Measurements from ENCODE around the gene MAPT. TPM values are rescaled to one million over a fixed set of nuclear protein-coding genes. Genes with fewer than 3 reads are reported as not detected.
"Not testable (repeated sequence)": the region's sequence is repeated elsewhere in the genome, so short reads cannot be mapped to it uniquely, and the experiment has no call there.

The MAPT gene
- total RNA-seq, 1 donor from 2014 or later = 0.83 TPM

DNA sequence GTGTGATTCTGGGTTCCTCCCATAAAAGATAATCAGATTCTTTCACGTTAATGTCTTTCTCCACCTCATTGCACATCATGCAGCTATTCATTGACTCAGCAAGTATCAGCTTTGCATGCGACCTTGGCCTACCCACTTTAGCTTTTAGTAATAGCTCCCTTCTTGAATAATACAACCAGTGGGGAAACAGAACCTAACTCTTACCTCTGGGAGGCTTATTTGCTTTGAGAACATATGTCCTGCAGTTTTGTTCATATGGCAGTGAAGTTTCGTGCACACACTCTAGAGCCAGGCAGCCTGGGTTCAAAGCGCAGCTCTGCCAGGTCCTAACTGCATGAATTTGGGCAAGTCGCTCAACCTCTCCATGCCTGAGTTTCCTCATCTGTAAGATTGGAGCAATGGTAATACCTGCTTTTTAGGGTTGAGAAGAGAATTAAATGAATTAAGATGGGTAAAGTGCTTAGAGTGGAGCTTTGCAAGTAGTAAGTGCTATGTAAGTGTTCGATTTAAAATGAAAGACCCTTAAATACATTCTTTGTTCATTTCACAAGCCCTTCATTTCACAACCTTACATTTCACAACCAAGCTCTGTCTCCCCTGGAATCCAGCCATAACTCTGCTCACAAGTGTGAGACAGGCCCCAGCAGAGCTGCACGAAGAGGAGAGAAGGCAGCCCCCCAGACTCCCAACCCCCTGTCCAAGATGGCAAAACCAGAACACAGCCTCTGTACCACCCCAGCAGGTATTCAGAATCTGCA, 29.3 kb downstream of the MAPT start:
- peak; percentile 52 for ATAC-seq
- DNase-seq (ENCODE audit: low spot score) = peak; percentile 61

- DNase-seq (ENCODE audit: low spot score) (peak; percentile 74), ATAC-seq (peak; percentile 74)
Observed at GRCh38 chr17:45924332-45924820, 30.0 kb downstream of the MAPT start.

DNA sequence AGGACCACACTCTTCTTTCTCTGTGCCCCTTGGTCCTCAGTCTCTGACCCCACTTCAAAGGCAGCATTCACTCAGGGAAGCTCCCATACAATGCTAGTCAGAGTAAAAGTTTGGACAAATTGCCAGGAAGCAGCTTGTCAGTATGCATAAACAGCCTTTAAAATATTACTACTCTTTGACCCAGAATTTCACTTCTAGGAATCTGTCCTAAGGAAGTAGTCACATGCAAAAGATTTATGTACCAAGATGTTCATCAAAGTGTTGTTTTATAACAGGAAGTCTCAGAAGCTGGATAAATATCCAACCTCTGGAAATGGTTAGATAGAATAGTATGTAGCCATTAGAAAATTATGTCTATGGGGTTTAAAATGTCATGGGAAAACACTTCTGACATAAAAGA, 31.0 kb downstream of the MAPT start:
- DNase-seq (ENCODE audit: low spot score) = no peak
- ATAC-seq = no peak

DNA sequence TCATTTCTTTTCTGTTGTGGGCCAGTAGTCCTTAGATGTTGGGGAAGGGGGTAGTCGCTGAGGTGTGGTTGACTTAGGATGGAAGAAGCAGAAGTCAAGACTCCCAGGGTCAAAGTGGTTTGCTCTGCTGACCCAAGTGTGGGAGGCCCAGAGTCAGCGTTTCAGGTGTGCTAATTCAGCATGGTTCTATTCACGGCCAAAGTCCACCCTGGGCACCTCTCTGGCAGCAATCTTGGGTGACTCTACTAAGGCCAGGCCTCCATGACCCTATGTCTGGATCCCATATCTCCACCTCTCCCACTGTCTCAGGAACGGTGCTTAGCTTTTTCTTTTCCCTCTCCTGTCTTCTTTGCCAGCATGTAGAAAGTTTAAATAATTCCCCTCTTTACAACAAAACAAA, 32.9 kb downstream of the MAPT start:
- DNase-seq (ENCODE audit: low spot score) (peak; percentile 81), ATAC-seq (peak; percentile 70)

DNA sequence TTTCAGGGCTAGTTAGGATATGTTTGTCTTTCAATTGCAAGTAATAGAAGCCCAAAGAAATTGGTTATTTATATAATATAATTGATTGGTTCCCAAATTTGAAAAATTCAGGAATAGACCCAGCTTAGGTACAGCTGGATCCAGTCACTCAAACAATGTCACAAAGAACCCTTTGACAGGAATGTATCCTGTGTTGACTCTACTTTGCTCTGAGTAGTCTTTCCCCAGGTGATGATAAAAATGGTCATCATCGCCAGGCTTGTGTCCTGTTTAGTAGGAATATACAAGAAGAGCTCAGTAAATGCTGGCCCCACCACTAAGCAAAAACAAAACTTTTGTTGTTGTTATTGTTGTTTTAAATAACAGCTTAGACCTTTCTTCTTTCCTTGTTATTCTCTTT, 35.0 kb downstream of the MAPT start:
- no peak for DNase-seq (ENCODE audit: low spot score)
- ATAC-seq = no peak

GRCh38 chr17:45930420-45930951, 36.1 kb downstream of the MAPT start:
- no peak for DNase-seq (ENCODE audit: low spot score)
- no peak for ATAC-seq

- ATAC-seq = no peak
- DNase-seq (ENCODE audit: low spot score) = no peak
Observed at GRCh38 chr17:45931677-45932076, 37.3 kb downstream of the MAPT start.

DNA sequence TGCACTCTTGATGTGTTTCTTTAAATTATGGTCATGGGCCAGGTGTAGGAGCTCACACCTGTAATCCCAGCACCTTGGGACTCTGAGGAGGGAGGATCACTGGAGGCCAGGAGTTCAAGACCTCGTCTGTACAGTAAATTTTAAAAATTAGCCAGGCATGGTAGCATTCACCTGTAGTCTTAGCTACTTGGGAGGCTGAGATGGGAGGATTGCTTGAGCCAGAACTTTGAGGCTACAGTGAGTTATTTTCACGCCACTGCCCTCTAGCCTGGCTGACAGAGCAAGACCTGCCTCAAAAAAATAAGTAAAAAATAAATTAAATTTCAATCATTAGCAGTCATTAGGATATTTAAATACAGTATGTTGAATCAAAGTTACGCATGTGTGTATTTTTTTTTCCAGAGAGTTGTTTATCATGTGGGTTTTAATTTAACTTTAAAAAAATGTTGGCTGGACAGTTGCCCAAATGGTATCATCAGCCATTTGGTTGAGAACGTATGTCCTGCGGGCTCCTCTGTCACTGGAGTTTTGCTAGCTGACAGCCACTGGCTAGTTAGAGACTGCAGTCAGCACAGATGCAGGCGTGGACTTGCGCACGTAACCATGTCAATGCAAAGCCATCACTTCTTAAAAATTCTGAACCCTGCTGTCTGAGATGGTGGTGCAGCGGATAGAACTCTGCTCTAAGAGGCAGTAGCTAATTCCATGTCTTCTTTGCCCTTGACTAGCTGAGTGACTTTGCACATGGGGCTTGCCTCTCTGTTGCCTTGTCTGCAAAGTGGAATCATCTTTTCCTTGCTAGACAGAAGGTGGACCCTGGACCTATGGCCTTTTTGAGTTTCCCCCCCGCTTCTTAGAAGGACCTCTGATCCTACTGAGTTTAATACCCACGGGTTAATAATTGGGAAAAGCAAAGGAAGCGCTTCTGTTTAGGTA, 40.0 kb downstream of the MAPT start:
- no peak for DNase-seq (ENCODE audit: low spot score)
- peak; percentile 32 for ATAC-seq

- DNase-seq (ENCODE audit: low spot score) (peak; percentile 65), ATAC-seq (peak; percentile 28)
Observed at GRCh38 chr17:45935197-45935709, 40.9 kb downstream of the MAPT start.

DNA sequence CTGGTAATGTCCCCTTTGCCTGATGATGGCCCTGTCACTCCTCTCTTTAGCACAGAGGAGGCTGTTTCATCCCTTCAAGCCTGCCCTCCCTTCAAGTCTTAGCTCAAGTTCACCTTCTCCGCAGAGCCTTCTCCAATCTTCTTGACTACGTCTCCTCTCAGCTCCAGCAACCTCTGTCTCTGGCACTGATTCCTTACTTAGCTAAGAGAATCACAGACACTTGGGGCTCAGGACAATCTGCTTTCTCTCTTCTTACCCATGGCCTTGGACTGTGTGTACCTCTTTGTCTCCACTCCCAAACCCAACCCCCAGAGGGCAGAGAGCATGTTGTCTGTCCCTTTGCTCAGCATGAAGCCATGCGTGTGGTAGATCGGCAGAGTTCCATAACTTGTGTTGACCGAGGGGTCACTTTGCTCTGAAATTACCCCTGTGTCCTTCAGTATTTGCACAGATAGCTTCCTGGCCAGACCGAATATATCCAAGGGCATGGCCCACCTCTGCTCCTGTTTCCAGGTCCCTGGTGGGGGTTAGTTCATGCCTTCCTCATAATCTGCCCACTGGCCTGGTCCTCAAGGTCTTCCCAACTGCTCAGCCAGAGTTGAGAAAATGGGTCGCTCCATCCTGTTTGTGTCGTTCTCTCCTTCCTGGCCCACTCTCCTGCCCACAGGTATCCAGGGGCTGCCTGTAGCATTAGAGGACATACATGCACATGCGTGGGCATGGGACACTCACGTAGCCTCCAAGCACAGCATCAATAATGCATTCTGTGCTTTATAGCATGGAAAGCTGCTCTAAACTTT, 41.6 kb downstream of the MAPT start:
- DNase-seq (ENCODE audit: low spot score) (peak; percentile 94), ATAC-seq (peak; percentile 73)

DNA sequence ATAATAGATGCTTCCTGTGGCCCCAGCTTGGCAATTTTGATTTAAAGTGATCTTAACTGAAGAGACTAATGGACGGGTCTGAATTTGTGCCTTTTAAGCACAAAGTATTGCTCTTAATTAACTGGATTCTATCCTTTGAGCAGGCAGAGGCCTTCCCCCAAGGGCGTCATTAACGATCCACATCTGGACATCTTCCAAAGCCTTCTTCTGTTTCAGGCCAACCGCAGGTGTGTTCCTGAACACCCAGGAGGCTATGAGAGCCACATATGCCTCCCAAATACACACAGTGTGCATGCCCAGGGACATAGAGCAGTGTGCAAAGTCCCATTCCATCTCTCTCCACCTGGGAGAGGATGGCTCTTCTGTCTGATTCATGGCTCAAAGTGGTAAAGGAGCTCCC, 42.3 kb downstream of the MAPT start:
- DNase-seq (ENCODE audit: low spot score) = peak; percentile 87

DNA sequence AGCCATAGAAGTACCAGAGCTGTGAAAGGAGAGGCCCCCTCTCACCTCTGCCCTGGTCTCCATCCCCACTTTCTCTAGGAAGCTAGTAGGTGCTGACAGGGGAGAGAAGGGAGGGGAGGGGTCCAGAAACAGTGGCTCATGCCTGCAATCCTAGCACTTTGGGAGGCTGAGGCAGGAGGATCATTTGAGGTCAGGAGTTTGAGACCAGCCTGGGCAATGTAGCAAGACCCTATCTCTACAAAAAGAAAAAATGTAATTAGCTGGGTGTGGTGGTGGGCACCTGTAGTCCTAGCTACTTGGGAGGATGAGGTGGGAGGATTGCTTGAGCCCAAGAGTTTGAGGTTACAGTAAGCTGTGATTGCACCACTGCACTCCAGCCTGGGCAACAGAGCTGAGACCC, 42.8 kb downstream of the MAPT start:
- ATAC-seq; DNase-seq (ENCODE audit: low spot score): not testable (repeated sequence)

More for the DNA sequence above, 42.3 kb downstream of the MAPT start:
- ATAC-seq = peak; percentile 75

GRCh38 chr17:45939395-45939794, 45.0 kb downstream of the MAPT start:
- no peak for DNase-seq (ENCODE audit: low spot score)
- no peak for ATAC-seq

GRCh38 chr17:45940293-45940692, 45.9 kb downstream of the MAPT start:
- ATAC-seq (no peak), DNase-seq (ENCODE audit: low spot score) (no peak)

DNA sequence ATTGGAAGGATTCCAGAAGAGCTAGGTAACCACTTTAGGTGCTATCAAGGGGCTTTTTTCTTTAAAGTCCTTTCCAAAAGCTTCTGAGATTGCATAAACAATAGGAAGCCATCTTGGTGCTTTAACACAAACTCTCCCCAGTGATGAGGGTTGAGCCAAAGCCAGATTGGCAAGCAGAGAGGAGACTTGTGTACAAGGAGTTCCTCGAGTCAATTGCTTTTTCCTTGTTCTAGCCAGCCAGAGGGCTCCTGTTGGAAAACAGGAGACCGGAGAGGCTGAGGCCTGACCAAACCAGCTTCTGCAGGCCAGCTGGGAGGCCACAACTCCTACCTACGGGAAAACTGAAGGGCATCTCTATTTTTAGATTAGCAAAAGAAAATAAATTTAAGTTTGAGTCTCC, 46.5 kb downstream of the MAPT start:
- ATAC-seq (no peak), DNase-seq (ENCODE audit: low spot score) (no peak)

- ATAC-seq (no peak), DNase-seq (ENCODE audit: low spot score) (no peak)
Observed at GRCh38 chr17:45941395-45941794, 47.0 kb downstream of the MAPT start.

DNA sequence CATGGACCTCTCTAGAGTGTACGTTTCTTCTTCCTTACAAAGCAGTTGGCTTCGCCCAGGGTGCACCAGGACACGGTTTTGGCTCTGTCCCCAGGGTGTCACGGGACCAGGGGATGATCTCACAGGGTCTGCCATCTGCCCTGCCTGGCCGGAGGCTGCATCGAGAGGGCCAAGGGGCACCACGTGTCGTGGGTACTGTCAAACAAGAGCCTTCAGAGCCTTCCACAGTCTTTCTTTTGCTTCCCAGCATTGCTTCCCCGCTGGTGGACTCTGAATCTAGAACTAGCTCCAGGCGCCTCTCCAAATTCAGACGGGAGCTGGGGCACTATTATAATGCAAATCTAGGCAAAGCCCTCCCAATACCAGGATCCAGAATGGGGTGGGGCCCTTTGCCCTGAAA, 47.9 kb downstream of the MAPT start:
- peak; percentile 86 for ATAC-seq
- peak; percentile 99 for DNase-seq (ENCODE audit: low spot score)

GRCh38 chr17:45946841-45947256, 52.5 kb downstream of the MAPT start:
- ATAC-seq (peak; percentile 47), DNase-seq (ENCODE audit: low spot score) (peak; percentile 64)

DNA sequence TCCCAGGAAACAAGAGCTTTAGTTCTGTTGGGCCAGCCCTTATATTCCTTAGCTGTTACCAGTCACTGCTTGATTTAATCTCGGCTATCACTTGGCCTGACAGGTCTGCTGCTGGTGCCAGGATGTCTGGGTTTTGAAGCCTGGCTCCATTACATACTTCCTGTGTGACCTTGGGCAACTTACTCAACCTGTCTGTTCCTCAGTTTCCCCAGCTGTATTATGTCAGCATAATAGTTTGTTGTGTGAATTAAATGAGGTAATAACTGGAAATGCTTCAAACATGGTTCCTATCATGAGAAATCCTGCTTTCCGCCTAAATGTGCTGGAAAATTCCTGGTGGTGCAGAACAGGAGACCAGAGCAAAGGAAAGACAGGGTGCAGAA, 54.1 kb downstream of the MAPT start:
- DNase-seq (ENCODE audit: low spot score) = no peak
- ATAC-seq = peak; percentile 17

DNA sequence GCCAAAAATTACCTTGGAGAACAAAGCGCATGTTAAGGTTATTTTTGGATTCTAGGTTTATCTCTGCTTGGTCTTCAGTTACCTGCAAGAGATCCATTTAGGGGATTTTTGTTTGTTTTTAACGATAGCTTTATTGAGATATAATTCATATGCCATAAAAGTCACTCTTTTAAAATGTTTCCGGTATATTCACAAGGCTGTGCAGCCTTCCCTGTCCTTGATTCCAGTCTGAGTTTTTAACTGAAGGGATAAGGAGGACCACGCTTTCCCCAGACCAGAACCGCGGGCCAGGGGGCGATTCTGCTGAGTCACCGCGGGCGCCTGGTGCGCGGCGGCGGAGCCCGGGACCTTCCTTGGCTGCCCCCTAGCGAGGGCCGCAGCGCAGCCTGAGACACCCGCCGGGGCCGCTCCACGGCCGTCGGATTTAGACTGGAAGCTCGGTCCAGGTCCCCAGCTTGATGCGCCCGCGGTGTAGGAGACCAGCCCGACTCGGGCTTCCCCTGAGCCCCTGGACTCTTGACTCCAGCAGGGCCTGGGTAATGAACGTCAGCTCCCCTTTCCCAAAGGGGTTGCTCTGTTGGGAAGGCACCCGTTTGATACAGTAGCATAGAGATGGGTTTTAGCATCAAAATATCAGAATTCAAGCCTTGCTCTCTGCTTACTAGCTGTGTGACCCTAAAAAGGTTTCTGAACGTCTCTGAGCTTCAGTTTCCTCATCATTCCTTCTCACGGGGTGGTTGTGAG, 54.7 kb downstream of the MAPT start:
- peak; percentile 82 for DNase-seq (ENCODE audit: low spot score)

More for the DNA sequence above, 54.7 kb downstream of the MAPT start:
- peak; percentile 91 for ATAC-seq

Data from left lobe of liver (tissue), 2 donors.